Measurements from ENCODE around the gene BRAT1. TPM values are rescaled to one million over a fixed set of nuclear protein-coding genes. Genes with fewer than 3 reads are reported as not detected.

Gene BRAT1
- total RNA-seq, 1 experiment from 2014 or later, result 53.9 TPM

DNA sequence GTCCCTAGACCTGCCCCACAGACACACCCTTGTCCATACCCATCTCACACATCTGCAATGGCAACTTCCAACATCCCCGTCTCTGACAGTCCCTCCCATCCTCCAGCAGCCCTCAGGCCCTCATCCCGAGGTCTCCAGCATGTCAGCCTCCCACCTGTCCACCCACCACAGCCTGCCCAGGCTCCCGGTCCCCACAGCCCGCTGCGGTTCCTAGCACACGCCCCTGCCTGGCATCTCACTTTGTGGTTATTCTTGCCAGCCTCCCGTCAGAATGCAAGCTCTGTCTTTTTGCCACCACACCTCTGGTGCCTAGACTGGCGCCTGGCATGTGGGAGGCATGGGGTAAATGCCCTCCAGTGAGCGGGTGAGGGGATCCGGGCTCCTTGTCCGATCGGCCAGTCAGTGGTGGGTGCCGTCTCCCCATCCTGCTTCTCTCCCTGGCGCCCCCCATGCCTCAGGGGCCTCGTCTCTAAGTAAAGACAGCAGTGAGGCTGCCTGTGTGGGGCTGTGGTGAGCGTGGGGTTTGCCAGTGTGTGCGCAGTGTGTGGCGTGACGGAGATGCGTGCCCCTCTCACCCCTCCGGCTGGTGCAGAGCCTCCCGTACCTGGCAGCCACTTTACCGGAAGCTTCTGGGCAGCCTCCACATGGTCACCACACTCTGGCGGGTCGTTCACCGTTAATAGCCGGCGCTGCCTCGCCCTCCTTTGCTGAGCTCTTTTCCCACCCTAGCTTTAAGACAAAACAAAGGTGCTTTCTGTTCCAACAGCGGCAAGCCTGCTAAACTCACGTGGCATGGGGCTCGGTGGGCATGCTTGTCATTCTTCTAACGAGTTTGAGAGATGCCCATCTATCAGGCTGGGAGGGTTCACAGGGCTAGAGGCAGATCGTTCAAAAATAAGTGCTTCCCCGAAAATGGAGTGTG, 48.0 kb upstream of the BRAT1 start:
- H3F3A ChIP-seq (ENCODE audit: insufficient read depth, low read depth), result no peaks in the 10 kb centered on the region
- POLR2A ChIA-PET (ENCODE audit: unreplicated experiment), result interaction anchor here (0.7 kb wide), 1 partner anchor 31 kb away, joined by 3 read pairs; no protein-coding TSS in a partner anchor
- H3K36me3 ChIP-seq (ENCODE audit: low read depth), result no peaks in the 10 kb centered on the region
- no peak overlapping the region for H3K4me3 ChIP-seq
- no peaks in the 10 kb centered on the region for H4K20me1 ChIP-seq (ENCODE audit: insufficient read depth)
- no peaks in the 10 kb centered on the region for H3K27me3 ChIP-seq (ENCODE audit: insufficient read depth, low read depth)
- H3K27ac ChIP-seq, result no peak overlapping the region
- BruUV-seq (replicated peaks), result no TSS peak
- H3K9me2 ChIP-seq (ENCODE audit: insufficient read depth), result no peaks in the 10 kb centered on the region
- intact Hi-C loops (cut with micrococcal nuclease; ENCODE audit: unreplicated experiment), result no loop called here
- H3K4me2 ChIP-seq, result no peak overlapping the region
- DNase-seq, result no peak
- H3K9me3 ChIP-seq (ENCODE audit: insufficient read depth, low read depth), result no peaks in the 10 kb centered on the region
- TF ChIP-seq, protein P1, sequence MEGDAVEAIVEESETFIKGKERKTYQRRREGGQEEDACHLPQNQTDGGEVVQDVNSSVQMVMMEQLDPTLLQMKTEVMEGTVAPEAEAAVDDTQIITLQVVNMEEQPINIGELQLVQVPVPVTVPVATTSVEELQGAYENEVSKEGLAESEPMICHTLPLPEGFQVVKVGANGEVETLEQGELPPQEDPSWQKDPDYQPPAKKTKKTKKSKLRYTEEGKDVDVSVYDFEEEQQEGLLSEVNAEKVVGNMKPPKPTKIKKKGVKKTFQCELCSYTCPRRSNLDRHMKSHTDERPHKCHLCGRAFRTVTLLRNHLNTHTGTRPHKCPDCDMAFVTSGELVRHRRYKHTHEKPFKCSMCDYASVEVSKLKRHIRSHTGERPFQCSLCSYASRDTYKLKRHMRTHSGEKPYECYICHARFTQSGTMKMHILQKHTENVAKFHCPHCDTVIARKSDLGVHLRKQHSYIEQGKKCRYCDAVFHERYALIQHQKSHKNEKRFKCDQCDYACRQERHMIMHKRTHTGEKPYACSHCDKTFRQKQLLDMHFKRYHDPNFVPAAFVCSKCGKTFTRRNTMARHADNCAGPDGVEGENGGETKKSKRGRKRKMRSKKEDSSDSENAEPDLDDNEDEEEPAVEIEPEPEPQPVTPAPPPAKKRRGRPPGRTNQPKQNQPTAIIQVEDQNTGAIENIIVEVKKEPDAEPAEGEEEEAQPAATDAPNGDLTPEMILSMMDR (conservative IDR thresholded peaks at IDR 0.05), result no peak
- TF ChIP-seq EZH2 (IDR thresholded peaks at IDR 0.05; ENCODE audit: low read depth), result no peak
- no peak overlapping the region for H2AFZ ChIP-seq
- CTCF ChIA-PET, result interaction anchor here (0.6 to 1.2 kb wide), 2 partner anchors 63 to 76 kb away, joined by 10 to 11 read pairs; no protein-coding TSS in a partner anchor
- no peaks in the 10 kb centered on the region; the same call in 1 of the 2 replicates for H3K4me1 ChIP-seq (replicated peaks; ENCODE audit: insufficient read depth)
- H3K79me2 ChIP-seq (ENCODE audit: low read depth), result no peaks in the 10 kb centered on the region

DNA sequence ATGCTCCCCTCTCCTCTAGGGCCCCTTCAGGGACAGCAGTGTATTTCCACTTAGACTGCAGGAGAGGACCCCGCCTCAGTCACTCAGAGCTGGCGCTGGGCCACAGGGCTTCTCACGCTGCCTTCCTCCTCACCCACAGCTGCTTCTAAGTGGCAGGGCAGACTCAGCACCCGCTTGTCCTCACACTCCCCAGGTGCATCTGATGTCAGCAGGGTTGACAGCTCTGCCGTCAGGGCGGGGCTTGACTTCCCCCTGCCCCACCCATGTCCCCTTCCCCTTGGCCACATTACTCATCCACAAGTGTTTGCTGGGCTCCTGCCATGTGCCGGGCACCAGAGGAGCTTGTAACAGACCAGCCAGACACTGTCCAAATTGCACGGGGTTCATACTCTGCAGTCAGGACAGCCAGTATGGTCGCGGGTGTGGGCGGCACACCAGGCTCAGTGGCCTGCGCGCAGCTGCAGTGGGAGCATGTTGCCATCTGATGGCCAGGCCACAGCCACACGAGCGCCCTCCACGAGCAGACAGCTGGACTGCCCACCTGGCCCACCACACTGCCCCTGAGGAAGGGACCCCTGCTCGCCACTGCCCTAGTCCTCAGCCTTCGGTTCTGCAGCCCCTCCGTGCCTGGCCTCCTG, 47.2 kb upstream of the BRAT1 start:
- H3K36me3 ChIP-seq (ENCODE audit: low read depth), result no peaks in the 10 kb centered on the region
- no peaks in the 10 kb centered on the region for H4K20me1 ChIP-seq (ENCODE audit: insufficient read depth)
- H3K9me3 ChIP-seq (ENCODE audit: insufficient read depth, low read depth), result no peaks in the 10 kb centered on the region
- ChIA-PET CTCF (interaction anchor here (0.6 to 1.2 kb wide), 3 partner anchors 64 to 427 kb away, joined by 10 to 29 read pairs (median 11); no protein-coding TSS in a partner anchor), POLR2A (ENCODE audit: unreplicated experiment) (no interaction called here)
- no peak overlapping the region for H3K4me2 ChIP-seq
- H3K27me3 ChIP-seq (ENCODE audit: insufficient read depth, low read depth), result no peaks in the 10 kb centered on the region
- H3K4me3 ChIP-seq, result no peak overlapping the region
- H2AFZ ChIP-seq, result no peak overlapping the region
- no peaks in the 10 kb centered on the region for H3F3A ChIP-seq (ENCODE audit: insufficient read depth, low read depth)
- no peak overlapping the region for H3K27ac ChIP-seq
- H3K79me2 ChIP-seq (ENCODE audit: low read depth), result no peaks in the 10 kb centered on the region
- BruUV-seq (replicated peaks), result no TSS peak
- TF ChIP-seq, protein P1 (conservative IDR thresholded peaks at IDR 0.05), result no peak
- no peak for TF ChIP-seq EZH2 (IDR thresholded peaks at IDR 0.05; ENCODE audit: low read depth)
- no peaks in the 10 kb centered on the region for H3K9me2 ChIP-seq (ENCODE audit: insufficient read depth)
- peak in 1 of 2 experiments; percentile 22 for DNase-seq
- intact Hi-C loops (cut with micrococcal nuclease; ENCODE audit: unreplicated experiment), result no loop called here
- H3K4me1 ChIP-seq (replicated peaks; ENCODE audit: insufficient read depth), result no peaks in the 10 kb centered on the region; the same call in 1 of the 2 replicates

DNA sequence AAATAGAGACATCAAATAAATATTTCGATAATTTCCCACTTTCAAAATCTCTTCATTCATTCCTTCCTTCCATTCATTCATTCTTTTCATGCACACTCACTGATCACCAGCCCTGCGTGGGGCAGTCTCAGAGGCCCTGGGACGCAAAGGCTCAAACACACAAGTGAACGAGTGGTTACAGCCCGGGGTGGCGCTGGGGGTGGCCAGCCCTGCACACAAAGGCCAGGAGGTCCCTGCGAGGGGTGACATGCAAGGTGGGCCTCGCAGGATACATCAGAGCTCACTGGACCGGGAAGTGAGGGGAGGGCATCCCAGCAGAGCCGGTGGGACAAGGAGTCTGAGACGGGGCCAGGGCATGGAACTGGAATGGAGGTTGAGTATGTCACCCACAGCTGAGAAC, 46.6 kb upstream of the BRAT1 start:
- no peaks in the 10 kb centered on the region for H3K79me2 ChIP-seq (ENCODE audit: low read depth)
- no peak for TF ChIP-seq EZH2 (IDR thresholded peaks at IDR 0.05; ENCODE audit: low read depth)
- TF ChIP-seq, protein P1 (conservative IDR thresholded peaks at IDR 0.05), result no peak
- intact Hi-C loops (cut with micrococcal nuclease; ENCODE audit: unreplicated experiment), result no loop called here
- no peak overlapping the region for H3K4me3 ChIP-seq
- H3K4me2 ChIP-seq, result no peak overlapping the region
- H3K27me3 ChIP-seq (ENCODE audit: insufficient read depth, low read depth), result no peaks in the 10 kb centered on the region
- H2AFZ ChIP-seq, result no peak overlapping the region
- no peaks in the 10 kb centered on the region for H3K9me2 ChIP-seq (ENCODE audit: insufficient read depth)
- no peaks in the 10 kb centered on the region; the same call in 1 of the 2 replicates for H3K4me1 ChIP-seq (replicated peaks; ENCODE audit: insufficient read depth)
- H3K9me3 ChIP-seq (ENCODE audit: insufficient read depth, low read depth), result no peaks in the 10 kb centered on the region
- no peaks in the 10 kb centered on the region for H3F3A ChIP-seq (ENCODE audit: insufficient read depth, low read depth)
- ChIA-PET CTCF (interaction anchor here (1.2 kb wide), 1 partner anchor 64 kb away, joined by 10 read pairs; no protein-coding TSS in a partner anchor), POLR2A (ENCODE audit: unreplicated experiment) (no interaction called here)
- DNase-seq, result no peak
- BruUV-seq (replicated peaks), result no TSS peak
- no peaks in the 10 kb centered on the region for H3K36me3 ChIP-seq (ENCODE audit: low read depth)
- H4K20me1 ChIP-seq (ENCODE audit: insufficient read depth), result no peaks in the 10 kb centered on the region
- no peak overlapping the region for H3K27ac ChIP-seq
